GM18511 (cell line): ENCODE results near the gene DNAI2.

ENCODE experiments used
- ATAC-seq: cut with Tn5 transposase; IDR thresholded peaks from one replicate; pipeline ENCODE4 v1.9.1; 2021; ENCODE audit warnings: mild to moderate bottlenecking, moderate library complexity; ENCODE audit not compliant: unreplicated experiment

The DNAI2 gene

DNA sequence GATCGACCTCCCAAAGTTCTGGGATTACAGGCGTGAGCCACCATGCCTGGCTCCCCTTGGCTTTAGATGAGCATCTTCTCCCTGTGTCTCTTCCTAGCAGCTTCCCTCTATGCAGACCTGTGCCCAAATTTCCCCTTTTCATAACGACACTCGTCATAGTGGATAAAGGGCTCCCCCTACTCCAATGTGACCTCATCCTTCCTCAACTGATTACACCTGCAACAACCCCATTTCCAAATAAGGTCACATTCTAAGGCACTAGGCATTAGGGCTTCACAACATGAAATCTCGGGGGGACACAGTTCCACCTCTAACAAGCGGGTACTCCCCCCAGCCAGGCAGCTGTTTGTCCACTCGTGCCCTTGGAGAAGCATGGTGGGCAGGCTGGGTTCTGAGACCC lies 62.3 kb downstream of the DNAI2 start:
- ATAC-seq, result no peak

DNA sequence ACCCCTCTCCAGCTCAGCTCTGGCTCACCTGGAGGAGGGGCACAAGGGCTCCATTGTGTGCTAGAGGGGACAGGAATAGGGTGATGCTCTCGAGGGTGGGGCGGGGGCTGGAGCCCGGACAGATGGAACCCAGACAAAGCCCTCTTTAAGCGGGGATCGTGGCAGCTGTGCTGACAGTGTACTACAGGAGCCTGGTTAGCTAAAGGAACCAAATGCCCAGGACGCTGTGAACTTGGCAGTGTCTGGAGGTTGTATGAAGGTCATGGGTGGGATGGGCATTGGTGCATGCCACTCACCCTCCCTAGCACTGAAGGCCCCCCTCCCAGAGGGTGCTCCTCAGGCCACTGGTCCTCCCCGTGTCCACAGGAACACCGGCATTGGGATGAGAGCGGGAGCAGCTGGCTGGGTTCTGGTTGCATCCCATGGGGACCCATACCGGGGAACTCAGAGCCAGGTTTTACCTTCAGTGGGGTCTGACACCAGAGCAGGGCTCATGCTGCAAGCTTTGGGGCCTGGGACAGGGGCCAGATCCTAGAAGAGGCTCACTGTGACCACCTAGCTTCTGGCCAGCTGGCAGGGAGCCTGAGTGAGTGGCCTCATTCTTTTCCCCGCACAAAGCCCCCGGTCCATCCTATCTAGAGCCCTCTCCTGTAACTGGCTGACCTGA lies 63.9 kb downstream of the DNAI2 start:
- no peak for ATAC-seq

DNA sequence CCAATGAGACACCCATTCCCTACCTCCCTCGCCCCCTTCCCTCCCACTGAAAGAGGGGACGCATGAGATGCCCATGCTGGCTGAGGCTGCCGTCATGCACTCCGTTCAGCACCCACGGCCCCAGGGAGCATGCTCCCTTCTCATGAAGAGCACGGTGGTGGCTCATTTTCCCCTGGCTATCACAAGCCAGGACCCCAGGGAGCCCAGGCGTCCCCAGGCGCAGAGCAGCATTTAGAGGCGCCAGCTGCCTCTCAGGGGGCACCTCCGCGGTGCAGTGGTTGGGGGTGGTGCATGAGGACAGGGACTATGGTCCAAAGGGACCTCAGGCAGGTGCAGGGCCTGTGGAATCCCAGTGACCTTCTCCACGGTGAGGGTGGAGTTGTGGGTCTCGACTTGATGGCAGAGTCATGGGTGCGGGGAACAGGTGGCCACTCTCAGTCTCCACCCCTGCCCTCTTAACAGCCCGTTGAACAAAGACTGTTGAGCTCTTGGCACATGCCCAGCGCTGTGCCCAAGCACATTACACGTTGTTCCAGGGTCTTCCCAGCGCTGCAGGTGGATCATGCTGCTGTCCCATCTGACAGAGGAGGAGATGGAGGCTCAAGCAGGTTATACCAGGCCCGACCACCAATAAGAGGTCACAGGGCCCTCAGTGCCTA lies 65.6 kb downstream of the DNAI2 start:
- ATAC-seq, result no peak

DNA sequence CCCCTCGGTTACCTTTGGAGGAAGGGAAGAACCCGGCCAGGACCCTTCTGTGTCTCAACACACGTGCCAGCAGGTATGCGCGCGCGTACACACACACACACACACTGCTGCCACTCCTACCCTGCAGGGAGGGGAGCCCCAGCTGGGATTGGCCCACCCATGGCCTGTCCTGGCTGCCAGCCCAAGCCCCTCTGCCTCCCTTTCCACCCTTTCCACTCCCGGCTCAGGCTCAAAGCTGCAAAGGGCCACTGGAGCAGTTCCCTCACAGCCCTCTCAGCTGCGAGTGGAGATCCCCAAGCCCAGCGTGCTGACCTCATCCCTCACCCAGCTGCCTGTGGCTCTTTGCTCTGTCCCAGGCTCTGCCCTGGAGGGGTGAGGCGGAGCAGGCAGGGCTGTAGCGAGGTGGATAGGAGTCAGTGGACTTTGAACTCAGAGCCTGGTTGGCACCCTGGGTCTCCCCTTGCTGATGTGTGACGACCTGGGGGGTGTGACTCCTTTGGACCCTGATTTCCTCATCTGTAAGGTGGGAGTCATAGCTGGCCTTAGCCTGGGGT lies 66.5 kb downstream of the DNAI2 start:
- no peak for ATAC-seq

DNA sequence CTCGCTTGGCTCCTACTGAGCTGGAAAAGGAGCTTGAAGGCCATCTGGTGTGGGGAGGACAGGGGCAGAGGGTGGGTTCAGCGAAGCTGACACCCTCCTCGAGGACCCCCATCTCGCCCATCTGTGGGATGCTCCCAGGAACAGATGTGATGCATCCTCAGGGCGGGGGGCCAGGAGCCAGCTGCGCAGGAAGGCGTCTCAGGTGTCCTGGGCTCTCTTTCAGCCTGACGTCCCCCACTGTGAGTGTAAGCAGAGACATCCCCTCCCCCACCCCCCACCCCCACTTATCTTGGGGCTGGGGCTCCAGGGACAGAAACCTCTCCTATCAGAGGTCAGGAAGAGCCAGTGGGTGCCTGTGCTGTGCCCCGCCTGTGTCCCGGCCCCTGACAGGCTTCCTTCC lies 68.2 kb downstream of the DNAI2 start:
- ATAC-seq, result no peak

DNA sequence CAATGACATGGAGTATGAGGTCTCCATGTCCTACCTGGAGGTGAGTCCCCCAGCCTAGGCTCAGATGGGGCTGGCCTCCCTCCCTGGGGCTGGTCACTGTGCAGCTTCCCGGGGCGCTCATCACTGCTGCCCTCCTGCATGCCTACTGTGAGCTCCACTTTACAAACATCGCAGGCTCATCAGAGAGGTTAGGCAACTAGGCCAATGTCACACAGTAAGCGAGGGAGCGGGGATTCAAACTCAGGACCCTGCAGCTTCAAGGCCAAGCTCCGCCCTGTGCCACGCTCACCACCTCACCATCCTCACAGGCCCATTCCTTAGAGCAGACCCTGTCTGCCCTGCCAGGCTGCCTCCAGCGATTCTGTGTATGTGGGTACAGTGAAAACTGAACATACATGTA lies 69.1 kb downstream of the DNAI2 start:
- ATAC-seq, result no peak

DNA sequence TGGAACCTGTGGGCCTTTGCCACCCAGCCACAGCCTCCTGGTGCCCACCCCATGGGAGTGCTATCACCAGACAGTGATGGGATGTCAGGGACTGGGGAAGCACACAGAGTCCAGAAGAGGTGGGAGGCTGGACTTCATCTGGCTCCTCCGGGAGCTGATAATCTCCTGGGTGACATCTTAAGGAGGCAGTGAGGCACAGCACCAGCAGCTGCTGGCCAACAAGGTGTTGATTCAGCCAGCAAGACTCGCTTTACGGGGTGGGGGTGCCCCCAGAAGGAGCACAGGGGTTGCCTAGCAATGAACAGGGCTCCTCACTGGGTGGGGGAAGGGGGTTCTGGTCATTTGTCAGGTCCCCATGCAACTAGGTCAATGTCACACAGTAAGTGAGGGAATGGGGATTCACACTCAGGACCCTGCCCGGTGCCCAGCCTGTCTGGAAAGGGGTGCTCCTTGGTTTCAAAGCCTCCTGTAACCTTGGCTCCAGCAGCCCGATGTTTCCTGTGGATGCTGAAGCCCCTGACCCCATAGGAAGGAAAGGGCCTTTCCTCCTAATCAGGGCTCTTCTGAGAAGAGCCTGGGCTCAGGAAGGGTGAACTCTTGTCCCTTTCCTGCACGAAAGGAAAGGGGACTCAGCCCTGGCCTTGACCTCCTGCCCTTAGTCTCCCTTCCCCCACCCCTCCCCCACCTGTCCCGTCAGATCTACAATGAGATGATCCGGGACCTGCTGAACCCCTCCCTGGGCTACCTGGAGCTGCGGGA lies 69.7 kb downstream of the DNAI2 start:
- ATAC-seq, result no peak

DNA sequence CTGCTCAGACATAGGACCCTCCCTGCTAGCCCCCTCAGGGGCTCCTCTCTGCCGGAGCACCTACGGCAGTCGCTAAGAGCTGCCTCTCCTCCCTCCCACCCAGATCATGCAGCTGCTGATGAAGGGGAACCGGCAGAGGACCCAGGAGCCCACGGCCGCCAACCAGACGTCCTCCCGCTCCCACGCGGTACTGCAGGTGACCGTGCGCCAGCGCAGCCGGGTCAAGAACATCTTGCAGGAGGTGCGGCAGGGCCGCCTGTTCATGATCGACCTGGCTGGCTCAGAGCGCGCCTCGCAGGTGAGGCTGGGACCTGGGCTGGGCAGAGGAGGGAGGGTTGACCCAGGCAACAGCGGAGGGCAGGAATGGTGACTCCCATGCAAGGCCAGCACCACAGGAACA lies 70.6 kb downstream of the DNAI2 start:
- no peak for ATAC-seq

DNA sequence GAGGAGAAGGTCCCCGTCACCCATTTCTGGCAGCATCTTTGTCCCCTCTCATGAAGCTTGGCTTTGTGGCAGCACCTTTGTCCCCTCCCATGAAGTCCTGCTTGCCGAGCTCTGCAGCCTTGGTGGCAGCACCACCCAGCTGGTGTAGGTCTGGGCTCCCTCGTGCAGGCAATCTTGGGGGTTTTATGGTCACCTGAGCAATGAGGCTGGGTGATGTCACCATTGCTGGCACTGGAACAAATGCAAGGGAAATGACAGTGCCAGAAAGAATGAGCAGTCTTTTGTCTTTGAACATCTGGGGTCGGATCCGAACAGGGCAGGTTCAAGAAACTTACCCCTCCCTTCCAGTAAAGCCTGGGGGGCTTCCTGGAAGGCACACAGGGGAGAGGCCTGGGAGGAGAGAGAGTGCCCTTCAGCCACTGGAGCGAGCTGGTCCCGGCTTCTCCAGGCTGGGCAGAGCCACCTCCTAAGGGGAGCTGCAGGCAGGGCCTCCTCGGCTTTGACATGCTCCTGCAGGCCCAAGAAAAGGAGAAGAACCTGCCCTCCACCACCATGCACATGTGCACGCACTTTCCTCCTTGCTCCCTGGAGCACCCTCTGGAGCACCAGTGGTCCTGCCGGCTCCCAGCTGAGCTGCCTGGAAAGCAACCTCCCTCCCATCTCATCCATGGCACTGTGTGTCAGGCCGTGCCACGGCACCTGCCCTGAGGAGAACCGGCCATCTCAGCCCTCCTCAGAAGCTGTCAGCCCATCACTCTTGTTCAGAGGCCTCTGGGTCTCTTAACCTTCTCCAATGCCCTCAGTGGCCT lies 71.6 kb downstream of the DNAI2 start:
- no peak for ATAC-seq

DNA sequence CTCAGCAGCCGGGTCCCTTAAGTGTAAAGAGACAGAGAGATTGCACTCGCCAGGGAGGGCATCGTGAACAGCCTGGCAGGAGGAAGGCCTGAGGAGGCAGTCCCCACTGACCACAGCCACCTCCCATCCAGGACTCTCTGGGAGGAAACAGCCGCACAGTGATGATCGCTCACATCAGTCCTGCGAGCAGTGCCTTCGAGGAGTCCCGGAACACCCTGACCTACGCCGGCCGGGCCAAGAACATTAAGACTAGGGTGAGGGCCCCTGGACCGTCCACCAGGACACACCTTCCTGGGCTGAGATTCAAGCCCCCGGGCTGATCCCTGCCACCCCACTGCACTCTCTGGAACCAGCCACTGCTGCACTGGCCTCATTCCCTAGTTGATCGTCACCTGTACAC lies 73.6 kb downstream of the DNAI2 start:
- ATAC-seq, result no peak

DNA sequence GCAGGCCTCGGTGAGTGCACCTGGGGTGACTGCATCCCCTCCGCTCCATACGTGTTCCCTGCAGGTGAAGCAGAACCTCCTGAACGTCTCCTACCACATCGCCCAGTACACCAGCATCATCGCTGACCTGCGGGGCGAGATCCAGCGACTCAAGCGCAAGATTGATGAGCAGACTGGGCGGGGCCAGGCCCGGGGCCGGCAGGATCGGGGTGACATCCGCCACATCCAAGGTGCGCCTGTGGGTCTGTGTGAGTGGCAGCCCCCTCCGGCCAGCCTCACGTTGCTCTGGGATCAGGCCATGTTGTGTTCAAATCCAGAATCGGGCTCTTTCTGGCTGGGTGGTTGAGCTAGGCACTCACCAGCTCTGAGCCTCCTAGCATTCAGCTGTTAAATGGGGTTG lies 75.1 kb downstream of the DNAI2 start:
- ATAC-seq, result no peak

DNA sequence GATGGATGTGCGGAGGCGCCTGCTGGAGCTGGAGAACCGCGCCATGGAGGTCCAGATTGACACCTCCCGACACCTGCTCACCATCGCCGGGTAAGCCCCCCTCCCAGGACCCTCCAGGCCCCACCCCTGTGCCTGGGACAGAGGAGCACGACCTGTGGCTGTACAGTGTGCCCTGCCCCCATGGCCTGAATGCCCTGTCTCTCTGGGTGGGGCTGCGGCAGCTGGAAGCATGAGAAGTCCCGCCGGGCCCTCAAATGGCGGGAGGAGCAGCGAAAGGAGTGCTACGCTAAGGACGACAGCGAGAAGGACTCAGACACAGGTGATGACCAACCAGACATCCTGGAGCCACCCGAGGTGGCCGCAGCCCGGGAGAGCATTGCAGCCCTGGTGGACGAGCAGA lies 76.5 kb downstream of the DNAI2 start:
- no peak for ATAC-seq

DNA sequence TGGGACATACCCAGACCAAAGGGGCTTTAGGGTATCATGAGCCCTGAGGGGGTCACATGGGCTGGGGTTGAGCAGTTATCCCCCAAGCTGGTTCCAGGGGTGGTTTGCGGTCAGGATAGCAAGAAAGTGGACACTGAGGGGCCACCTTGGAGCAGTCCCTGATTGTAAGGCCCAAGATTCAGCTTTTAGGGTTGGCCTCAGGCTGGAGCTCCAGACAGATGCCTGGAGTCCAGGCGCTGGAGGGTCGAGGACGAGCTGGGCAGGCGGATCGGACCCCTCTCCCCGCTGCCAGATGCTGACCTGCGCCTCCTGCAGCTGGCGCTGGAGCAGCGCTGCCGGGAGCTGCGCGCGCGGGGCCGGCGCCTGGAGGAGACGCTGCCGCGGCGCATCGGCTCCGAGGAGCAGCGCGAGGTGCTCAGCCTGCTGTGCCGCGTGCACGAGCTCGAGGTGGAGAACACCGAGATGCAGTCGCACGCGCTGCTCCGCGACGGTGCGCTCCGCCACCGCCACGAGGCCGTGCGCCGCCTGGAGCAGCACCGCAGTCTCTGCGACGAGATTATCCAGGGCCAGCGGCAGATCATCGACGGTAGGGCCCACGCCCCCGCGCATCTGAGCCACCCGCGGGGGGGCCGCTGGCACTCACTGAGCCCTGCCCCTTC lies 77.6 kb downstream of the DNAI2 start:
- no peak for ATAC-seq

DNA sequence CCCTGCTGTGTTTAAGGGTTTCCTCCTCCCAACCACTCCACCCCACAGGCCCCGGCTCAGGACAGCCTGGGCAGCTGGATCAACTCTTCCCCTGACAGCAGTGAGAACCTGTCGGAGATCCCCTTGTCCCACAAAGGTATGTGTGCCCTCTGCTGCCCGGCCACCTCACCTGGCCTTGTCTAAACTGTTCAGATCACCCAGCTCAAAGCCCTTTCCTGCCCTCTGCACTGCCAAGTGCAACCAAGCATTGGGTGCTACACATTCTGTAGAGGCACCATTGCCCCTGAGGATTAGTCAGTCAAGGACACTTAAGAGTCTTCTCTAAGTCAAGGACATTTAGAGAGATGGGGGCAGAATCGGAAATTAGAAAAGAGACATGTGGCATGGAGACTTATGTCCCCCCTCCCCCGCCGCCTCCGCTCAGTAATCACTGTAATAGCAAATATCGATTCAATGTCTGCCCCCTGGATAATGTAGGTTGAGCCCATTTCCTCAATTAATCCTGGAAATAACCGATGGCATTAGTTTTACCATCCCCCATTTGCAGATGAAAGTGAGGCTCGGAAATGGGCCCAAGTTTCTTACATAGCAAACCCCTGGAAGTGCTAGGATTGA lies 79.5 kb downstream of the DNAI2 start:
- no peak for ATAC-seq

DNA sequence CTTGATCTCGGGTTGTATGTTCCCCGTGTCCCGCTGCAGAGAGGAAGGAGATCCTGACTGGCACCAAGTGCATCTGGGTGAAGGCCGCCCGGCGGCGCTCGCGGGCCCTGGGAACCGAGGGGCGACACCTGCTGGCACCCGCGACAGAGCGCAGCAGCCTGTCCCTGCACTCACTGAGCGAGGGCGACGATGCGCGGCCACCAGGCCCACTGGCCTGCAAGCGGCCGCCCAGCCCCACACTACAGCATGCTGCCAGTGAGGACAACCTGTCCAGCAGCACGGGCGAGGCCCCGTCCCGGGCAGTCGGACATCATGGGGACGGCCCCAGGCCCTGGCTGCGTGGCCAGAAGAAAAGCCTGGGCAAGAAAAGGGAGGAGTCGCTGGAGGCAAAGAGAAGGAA lies 80.1 kb downstream of the DNAI2 start:
- no peak for ATAC-seq

DNA sequence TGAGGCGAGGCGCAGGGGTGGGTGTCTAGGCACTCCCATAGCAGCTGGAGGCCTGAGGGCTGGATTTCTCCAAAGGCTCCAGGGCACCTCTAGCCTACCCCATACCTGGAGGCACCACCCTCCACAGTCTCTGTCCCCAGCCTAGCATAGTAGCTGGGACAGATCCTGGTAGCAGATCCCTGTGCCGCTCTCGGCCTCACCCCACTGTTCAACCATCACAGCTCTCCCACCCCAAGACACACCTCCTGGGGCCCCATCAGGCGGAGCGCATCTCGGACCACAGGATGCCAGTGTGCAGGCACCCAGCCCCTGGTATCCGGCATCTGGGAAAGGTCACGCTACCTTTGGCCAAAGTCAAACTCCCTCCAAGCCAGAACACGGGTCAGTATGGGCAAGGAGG lies 80.5 kb downstream of the DNAI2 start:
- no peak for ATAC-seq

DNA sequence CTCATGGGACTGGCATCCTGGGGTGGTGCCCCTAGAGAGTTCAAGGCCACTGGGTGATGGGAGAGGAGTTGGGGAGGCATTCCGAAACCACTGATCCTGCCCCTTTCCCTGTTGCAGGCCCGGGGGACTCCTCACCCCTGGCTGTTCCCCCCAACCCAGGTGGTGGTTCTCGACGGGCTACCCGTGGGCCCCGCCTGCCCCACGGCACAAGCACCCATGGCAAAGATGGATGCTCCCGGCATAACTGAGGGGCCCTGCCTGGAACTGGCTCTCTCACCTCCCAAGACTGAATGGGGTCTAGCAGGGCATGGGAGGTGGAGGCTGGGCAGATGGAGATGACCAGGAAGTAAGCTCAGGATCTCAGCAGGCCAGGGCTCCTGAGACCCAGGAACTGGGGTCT lies 81.0 kb downstream of the DNAI2 start:
- no peak for ATAC-seq

DNA sequence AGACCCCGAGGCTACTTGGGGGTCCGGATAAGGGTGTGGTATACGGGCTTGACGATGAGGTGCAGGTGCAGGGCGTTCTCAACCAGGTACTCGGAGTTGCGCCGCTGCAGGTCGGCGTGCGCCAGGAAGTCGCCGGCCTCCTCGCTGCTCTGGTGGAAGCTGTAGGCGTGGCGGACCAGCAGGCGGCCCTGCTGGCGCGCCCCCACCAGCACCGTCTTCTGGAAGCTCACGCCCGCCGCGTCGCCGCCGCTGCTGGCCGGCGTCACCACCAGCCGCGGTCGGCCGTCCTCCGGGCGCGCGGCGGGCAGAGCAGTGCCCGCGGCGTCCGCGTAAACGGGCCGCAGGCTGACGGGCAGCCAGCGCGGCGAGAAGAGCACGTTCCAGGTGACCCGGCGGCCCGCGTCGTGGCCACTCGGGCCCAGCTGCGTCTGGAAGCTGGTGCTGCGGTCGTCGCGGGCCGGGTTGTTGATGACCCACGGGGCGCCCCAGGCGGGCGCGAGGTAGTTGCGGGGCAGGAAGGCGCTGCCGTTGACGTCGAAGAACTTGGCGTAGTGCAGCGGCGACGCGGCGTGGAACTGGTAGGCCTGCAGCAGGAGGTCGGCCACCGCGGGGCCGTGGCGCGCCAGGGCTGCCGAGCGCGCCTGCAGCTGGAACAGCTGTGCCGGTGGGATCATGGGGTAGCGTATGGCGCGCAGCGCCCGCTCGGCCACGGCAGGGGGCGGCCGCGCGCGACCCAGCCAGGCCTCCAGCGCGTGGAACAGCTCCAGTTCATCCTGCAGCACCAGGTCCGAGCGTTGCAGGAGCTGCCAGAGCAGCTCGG lies 82.8 kb downstream of the DNAI2 start:
- ATAC-seq, result no peak

DNA sequence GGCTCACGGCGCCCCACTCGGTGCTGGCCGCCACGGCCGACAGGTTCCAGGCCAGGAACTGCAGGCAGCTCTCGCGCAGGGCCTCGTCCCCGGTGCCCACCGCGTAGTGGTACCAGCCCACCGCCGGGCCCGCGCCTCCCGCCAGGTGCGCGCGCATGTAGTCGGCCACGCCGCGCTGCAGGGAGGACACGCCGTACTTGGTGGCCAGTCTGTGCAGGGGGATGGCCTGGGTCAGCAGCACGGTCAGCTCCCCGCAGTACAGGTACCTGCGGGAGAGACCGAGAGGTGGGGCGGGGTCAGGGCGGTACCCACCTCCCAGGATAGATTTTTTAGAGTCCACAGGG lies 83.4 kb downstream of the DNAI2 start:
- no peak for ATAC-seq
